Right kidney (tissue), 1 donor: ENCODE data around the gene ATP6V1F.

Source experiments
- DNase-seq: peaks from one replicate; pipeline ENCODE4 v3.0.0-alpha.2; 2016

The ATP6V1F gene

GRCh38 chr7:128833946-128834325 lies 28.7 kb upstream of the ATP6V1F start:
- no peak for DNase-seq

- DNase-seq, result no peak
These were observed 27.4 kb upstream of the ATP6V1F start for GRCh38 chr7:128835231-128835751.

- DNase-seq, result no peak
These were observed 26.6 kb upstream of the ATP6V1F start for GRCh38 chr7:128835790-128836641.

- DNase-seq, result no peak
These were observed 25.8 kb upstream of the ATP6V1F start for GRCh38 chr7:128836729-128837348.

- DNase-seq, result no peak
These were observed 25.1 kb upstream of the ATP6V1F start for GRCh38 chr7:128837521-128837921.

GRCh38 chr7:128838109-128838779 lies 24.4 kb upstream of the ATP6V1F start:
- DNase-seq, result no peak

GRCh38 chr7:128838981-128839731 lies 23.5 kb upstream of the ATP6V1F start:
- no peak for DNase-seq

- DNase-seq, result no peak
These were observed 22.9 kb upstream of the ATP6V1F start for GRCh38 chr7:128839751-128840177.

GRCh38 chr7:128840326-128841170 lies 22.1 kb upstream of the ATP6V1F start:
- DNase-seq, result no peak

GRCh38 chr7:128841171-128841690 lies 21.4 kb upstream of the ATP6V1F start:
- no peak for DNase-seq

GRCh38 chr7:128841921-128842673 lies 20.6 kb upstream of the ATP6V1F start:
- no peak for DNase-seq

- DNase-seq, result no peak
These were observed 19.7 kb upstream of the ATP6V1F start for GRCh38 chr7:128842674-128843641.

- DNase-seq, result no peak
These were observed 18.6 kb upstream of the ATP6V1F start for GRCh38 chr7:128843938-128844621.

GRCh38 chr7:128844777-128845311 lies 17.8 kb upstream of the ATP6V1F start:
- no peak for DNase-seq

GRCh38 chr7:128845475-128845874 lies 17.2 kb upstream of the ATP6V1F start:
- no peak for DNase-seq

GRCh38 chr7:128845987-128846386 lies 16.7 kb upstream of the ATP6V1F start:
- no peak for DNase-seq

- no peak for DNase-seq
These were observed 15.7 kb upstream of the ATP6V1F start for GRCh38 chr7:128846781-128847444.
